ENCODE results near the gene C1QTNF2. TPM values are rescaled to one million over a fixed set of nuclear protein-coding genes. Genes with fewer than 3 reads are reported as not detected.

The C1QTNF2 gene
- total and polyA plus RNA-seq, 4 donors, result 0.62 to 3.0 (median 1.6) TPM

DNA sequence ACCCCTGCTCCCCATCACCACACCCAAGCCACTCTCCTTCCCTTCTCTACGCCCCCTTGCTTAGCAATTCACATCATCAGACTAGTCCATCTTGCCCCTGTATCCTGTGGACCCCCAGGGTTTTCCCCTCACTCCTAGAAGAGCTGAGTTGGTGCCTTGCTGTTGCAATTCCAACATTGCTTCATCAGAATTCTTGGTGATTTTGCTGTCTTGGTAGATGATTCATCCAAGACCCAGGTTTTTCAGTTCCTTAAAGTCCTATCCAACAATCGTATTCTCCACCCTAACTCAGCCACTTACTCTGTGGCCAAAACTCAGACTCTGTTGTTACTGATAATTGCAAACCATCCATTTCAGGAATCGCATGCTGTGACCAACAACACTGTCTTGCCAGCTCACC is 36.7 kb downstream of the C1QTNF2 start:
- Histone ChIP-seq H3K4me1 (ENCODE audit: control insufficient read depth in 5 of 5, insufficient read depth in 5 of 5, low read length in 5 of 5) (no peaks in the 10 kb centered on the region), H3K4me3 (no peak overlapping the region), H3K9me3 (ENCODE audit: control insufficient read depth in 4 of 4, insufficient read depth in 3 of 4, low read length in 3 of 4) (no peaks in the 10 kb centered on the region), H3K27me3 (ENCODE audit: control insufficient read depth in 3 of 3, insufficient read depth in 3 of 3, low read length in 2 of 3) (no peaks in the 10 kb centered on the region), H3K9ac (ENCODE audit: insufficient read depth in 1 of 2, low read length in 2 of 2) (no peak overlapping the region), H3K27ac (ENCODE audit: low read depth in 1 of 2, low read length in 1 of 2) (no peak overlapping the region), H3K36me3 (ENCODE audit: control insufficient read depth in 4 of 4, insufficient read depth in 4 of 4, low read length in 4 of 4) (no peaks in the 10 kb centered on the region)
- ATAC-seq (ENCODE audit: insufficient read depth, low FRiP score) (peak; percentile 19), DNase-seq (no peak)
- TF ChIP-seq, protein P1, sequence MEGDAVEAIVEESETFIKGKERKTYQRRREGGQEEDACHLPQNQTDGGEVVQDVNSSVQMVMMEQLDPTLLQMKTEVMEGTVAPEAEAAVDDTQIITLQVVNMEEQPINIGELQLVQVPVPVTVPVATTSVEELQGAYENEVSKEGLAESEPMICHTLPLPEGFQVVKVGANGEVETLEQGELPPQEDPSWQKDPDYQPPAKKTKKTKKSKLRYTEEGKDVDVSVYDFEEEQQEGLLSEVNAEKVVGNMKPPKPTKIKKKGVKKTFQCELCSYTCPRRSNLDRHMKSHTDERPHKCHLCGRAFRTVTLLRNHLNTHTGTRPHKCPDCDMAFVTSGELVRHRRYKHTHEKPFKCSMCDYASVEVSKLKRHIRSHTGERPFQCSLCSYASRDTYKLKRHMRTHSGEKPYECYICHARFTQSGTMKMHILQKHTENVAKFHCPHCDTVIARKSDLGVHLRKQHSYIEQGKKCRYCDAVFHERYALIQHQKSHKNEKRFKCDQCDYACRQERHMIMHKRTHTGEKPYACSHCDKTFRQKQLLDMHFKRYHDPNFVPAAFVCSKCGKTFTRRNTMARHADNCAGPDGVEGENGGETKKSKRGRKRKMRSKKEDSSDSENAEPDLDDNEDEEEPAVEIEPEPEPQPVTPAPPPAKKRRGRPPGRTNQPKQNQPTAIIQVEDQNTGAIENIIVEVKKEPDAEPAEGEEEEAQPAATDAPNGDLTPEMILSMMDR (IDR thresholded peaks at IDR 0.05; ENCODE audit: control extremely low read depth, extremely low read depth), result no peak
- 55 to 57% methylated on average over 3 of the region's 3 CpGs for WGBS, 2 donors

DNA sequence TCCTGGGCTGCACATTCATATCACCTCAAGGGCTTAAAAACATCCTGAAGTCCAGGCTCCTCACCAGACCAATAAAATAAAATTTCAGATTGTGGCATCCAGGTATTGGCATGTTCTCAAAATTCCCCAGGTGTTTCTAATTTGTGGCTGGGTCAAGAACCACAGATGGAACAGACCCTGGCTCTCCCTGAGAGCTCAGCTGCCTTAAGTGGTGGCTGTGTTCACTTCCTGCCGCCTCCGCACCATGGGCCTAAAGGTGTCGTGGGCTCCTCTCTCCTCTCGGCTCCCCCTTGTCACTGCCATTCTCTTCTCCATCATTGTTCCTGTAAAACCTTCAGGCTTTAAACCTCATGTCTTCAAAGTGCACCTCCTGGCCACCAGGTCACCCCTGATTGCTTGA is 40.2 kb downstream of the C1QTNF2 start:
- no peak for ATAC-seq (ENCODE audit: insufficient read depth, low FRiP score)
- WGBS, 2 donors, result 76 to 89% methylated on average over 4 of the region's 4 CpGs
- no peak for DNase-seq

DNA sequence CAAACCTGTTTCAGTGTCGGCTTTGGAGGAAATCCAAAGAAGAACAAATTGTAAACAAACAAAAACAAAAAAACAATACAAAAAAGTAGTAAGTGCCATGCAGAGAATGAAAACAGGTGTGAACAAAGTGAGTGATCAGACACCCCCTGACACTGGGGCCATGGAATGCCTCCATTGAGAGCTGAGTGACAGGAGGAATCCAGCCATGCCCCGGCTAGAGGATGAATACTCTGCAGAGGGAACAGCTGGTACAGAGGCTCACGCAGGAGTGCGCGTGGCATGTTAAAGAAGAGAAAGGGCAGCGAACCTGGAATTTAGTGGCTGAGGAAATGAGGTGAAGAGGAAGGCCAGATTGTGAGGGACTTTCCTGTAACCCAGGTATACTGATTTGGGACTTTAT is 42.6 kb downstream of the C1QTNF2 start:
- no peak for DNase-seq
- Histone ChIP-seq H3K27ac (ENCODE audit: low read depth in 1 of 2, low read length in 1 of 2) (no peak overlapping the region), H3K9ac (ENCODE audit: insufficient read depth in 1 of 2, low read length in 2 of 2) (no peak overlapping the region), H3K4me1 (ENCODE audit: control insufficient read depth in 5 of 5, insufficient read depth in 5 of 5, low read length in 5 of 5) (no peaks in the 10 kb centered on the region), H3K4me3 (no peak overlapping the region), H3K27me3 (ENCODE audit: control insufficient read depth in 3 of 3, insufficient read depth in 3 of 3, low read length in 2 of 3) (no peaks in the 10 kb centered on the region), H3K9me3 (ENCODE audit: control insufficient read depth in 4 of 4, insufficient read depth in 3 of 4, low read length in 3 of 4) (no peaks in the 10 kb centered on the region), H3K36me3 (ENCODE audit: control insufficient read depth in 4 of 4, insufficient read depth in 4 of 4, low read length in 4 of 4) (no peaks in the 10 kb centered on the region)
- TF ChIP-seq, protein P1 (IDR thresholded peaks at IDR 0.05; ENCODE audit: control extremely low read depth, extremely low read depth), result no peak
- ATAC-seq (ENCODE audit: insufficient read depth, low FRiP score), result no peak
- 88 to 89% methylated on average over 6 of the region's 6 CpGs for WGBS, 2 donors

More for the DNA sequence above, 40.2 kb downstream of the C1QTNF2 start:
- Histone ChIP-seq H3K4me1 (ENCODE audit: control insufficient read depth in 5 of 5, insufficient read depth in 5 of 5, low read length in 5 of 5) (no peaks in the 10 kb centered on the region), H3K27me3 (ENCODE audit: control insufficient read depth in 3 of 3, insufficient read depth in 3 of 3, low read length in 2 of 3) (no peaks in the 10 kb centered on the region), H3K36me3 (ENCODE audit: control insufficient read depth in 4 of 4, insufficient read depth in 4 of 4, low read length in 4 of 4) (no peaks in the 10 kb centered on the region), H3K27ac (ENCODE audit: low read depth in 1 of 2, low read length in 1 of 2) (no peak overlapping the region), H3K4me3 (no peak overlapping the region), H3K9ac (ENCODE audit: insufficient read depth in 1 of 2, low read length in 2 of 2) (no peak overlapping the region), H3K9me3 (ENCODE audit: control insufficient read depth in 4 of 4, insufficient read depth in 3 of 4, low read length in 3 of 4) (no peaks in the 10 kb centered on the region)
- TF ChIP-seq, protein P1 (IDR thresholded peaks at IDR 0.05; ENCODE audit: control extremely low read depth, extremely low read depth), result no peak

DNA sequence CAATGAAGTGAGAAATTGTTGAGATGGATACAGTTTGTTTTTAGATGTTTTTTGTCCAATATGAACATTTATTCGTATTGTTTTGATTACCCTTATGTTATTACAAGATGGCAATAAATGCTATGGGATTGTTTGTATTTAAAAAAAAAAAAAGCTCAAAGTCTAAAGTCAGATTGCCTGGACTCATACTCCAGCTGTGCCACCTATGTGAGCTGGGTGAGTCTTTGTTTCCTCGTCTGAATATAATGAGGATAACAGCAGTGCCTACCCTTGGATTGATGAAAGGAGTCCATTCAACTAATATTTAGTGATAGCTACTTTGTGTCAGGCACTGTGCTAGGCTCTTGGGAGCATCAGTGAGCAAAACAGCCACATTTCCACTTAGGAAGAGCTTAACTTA is 43.4 kb downstream of the C1QTNF2 start:
- Histone ChIP-seq H3K36me3 (ENCODE audit: control insufficient read depth in 4 of 4, insufficient read depth in 4 of 4, low read length in 4 of 4) (no peaks in the 10 kb centered on the region), H3K9ac (ENCODE audit: insufficient read depth in 1 of 2, low read length in 2 of 2) (no peak overlapping the region), H3K4me1 (ENCODE audit: control insufficient read depth in 5 of 5, insufficient read depth in 5 of 5, low read length in 5 of 5) (no peaks in the 10 kb centered on the region), H3K4me3 (no peak overlapping the region), H3K9me3 (ENCODE audit: control insufficient read depth in 4 of 4, insufficient read depth in 3 of 4, low read length in 3 of 4) (no peaks in the 10 kb centered on the region), H3K27ac (ENCODE audit: low read depth in 1 of 2, low read length in 1 of 2) (no peak overlapping the region), H3K27me3 (ENCODE audit: control insufficient read depth in 3 of 3, insufficient read depth in 3 of 3, low read length in 2 of 3) (no peaks in the 10 kb centered on the region)
- ATAC-seq (ENCODE audit: insufficient read depth, low FRiP score), result no peak
- WGBS, 2 donors, result 87 to 90% methylated on average over 2 of the region's 2 CpGs
- DNase-seq, result no peak
- TF ChIP-seq, protein P1 (IDR thresholded peaks at IDR 0.05; ENCODE audit: control extremely low read depth, extremely low read depth), result no peak

Data from lung (tissue), 12 donors.